Body of pancreas (tissue), 4 donors: ENCODE data around the gene ZNF516.

Experiments
- CTCF ChIP-seq, 7 experiments: fragments of 450-650 bp in 4 of 7; fragments of 200-600 bp in 3 of 7; sonication (generic) in 3 of 7; IDR thresholded peaks; one replicate each; pipeline ENCODE4 v1.5.1; 2016 to 2019; ENCODE audit warnings: antibody characterized with exemption in 7 of 7
- POLR2A ChIP-seq, 3 donors: fragments of 450-650 bp; IDR thresholded peaks; one replicate each; pipeline ENCODE4 v1.6.1; 2016; ENCODE audit warnings: antibody characterized with exemption in 3 of 3, mild to moderate bottlenecking in 2 of 3

DNA sequence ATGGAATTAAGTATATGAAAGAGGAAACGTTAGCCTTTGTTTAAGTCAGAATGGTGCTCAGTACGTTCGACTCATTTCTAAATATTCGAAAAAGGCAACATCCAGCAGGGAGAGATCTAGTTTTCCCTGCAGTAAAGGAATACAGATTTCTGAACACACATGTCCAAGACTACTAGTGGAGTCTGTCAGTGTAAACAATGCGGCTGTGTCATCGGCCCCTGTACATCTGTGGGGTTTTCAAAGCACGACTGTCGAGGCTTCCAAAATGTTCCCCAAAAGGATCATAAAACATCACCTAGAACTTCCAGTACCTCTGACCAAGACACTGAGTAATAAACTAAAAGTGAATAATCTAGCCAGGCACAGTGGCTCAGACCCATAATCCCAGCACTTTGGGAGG, 112.8 kb downstream of the ZNF516 start:
- no peak for TF ChIP-seq CTCF (IDR thresholded peaks at IDR 0.05)
- TF ChIP-seq POLR2A (IDR thresholded peaks at IDR 0.05) = no peak
